ENCODE data around the gene PAK1IP1.

- TF ChIP-seq GATA1 (IDR thresholded peaks at IDR 0.05; ENCODE audit: low read depth, low read length) (no peak), POLR2A (IDR thresholded peaks at IDR 0.05; ENCODE audit: low read length) (peak; percentile 24)
These were observed 38.5 kb downstream of the PAK1IP1 start for GRCh38 chr6:10733151-10733715.

Data from erythroblast (primary cell).